ENCODE data around the gene IP6K3.

Gene IP6K3

GRCh38 chr6:33677689-33678088, 69.0 kb downstream of the IP6K3 start:
- peaks cover 95% of the 10 kb centered on the region for H3K36me3 ChIP-seq (ENCODE audit: control insufficient read depth, low read length)
- H3K27ac ChIP-seq (ENCODE audit: low read depth, low read length) = no peak overlapping the region

GRCh38 chr6:33677143-33677660, 69.5 kb downstream of the IP6K3 start:
- Histone ChIP-seq H3K4me1 (ENCODE audit: control insufficient read depth, low read length) (peaks cover 10% of the 10 kb centered on the region), H3F3A (ENCODE audit: control insufficient read depth, insufficient read depth) (no peaks in the 10 kb centered on the region), H3K9me2 (replicated peaks; ENCODE audit: control insufficient read depth, low read length) (no peaks in the 10 kb centered on the region), H3K27me3 (ENCODE audit: control insufficient read depth, low read length) (no peaks in the 10 kb centered on the region), H3K4me3 (ENCODE audit: low read length) (no peak overlapping the region), H3K79me2 (ENCODE audit: control insufficient read depth, low read length) (no peaks in the 10 kb centered on the region), H3K4me2 (ENCODE audit: low read length) (no peak overlapping the region), H3K36me3 (ENCODE audit: control insufficient read depth, low read length) (peaks cover 94% of the 10 kb centered on the region), H4K20me1 (ENCODE audit: control insufficient read depth, insufficient read depth, low read depth, low read length) (no peaks in the 10 kb centered on the region), H3K27ac (ENCODE audit: low read depth, low read length) (no peak overlapping the region), H3K9me3 (ENCODE audit: control insufficient read depth, insufficient read depth, low read length) (no peaks in the 10 kb centered on the region)
- TF ChIP-seq CTCF (IDR thresholded peaks at IDR 0.05; ENCODE audit: low read depth, low read length, poor library complexity, severe bottlenecking) (no peak), EZH2phosphoT487 (IDR thresholded peaks at IDR 0.05; ENCODE audit: borderline replicate concordance, low read length) (no peak)

More at GRCh38 chr6:33677689-33678088, 69.0 kb downstream of the IP6K3 start:
- no peaks in the 10 kb centered on the region for H3F3A ChIP-seq (ENCODE audit: control insufficient read depth, insufficient read depth)
- H3K79me2 ChIP-seq (ENCODE audit: control insufficient read depth, low read length) = no peaks in the 10 kb centered on the region
- H4K20me1 ChIP-seq (ENCODE audit: control insufficient read depth, insufficient read depth, low read depth, low read length) = no peaks in the 10 kb centered on the region
- H3K9me3 ChIP-seq (ENCODE audit: control insufficient read depth, insufficient read depth, low read length) = no peaks in the 10 kb centered on the region
- no peaks in the 10 kb centered on the region for H3K27me3 ChIP-seq (ENCODE audit: control insufficient read depth, low read length)
- no peak overlapping the region for H3K4me2 ChIP-seq (ENCODE audit: low read length)
- H3K9me2 ChIP-seq (replicated peaks; ENCODE audit: control insufficient read depth, low read length) = no peaks in the 10 kb centered on the region
- peaks cover 10% of the 10 kb centered on the region for H3K4me1 ChIP-seq (ENCODE audit: control insufficient read depth, low read length)
- TF ChIP-seq EZH2phosphoT487 (IDR thresholded peaks at IDR 0.05; ENCODE audit: borderline replicate concordance, low read length) (no peak), CTCF (IDR thresholded peaks at IDR 0.05; ENCODE audit: low read depth, low read length, poor library complexity, severe bottlenecking) (no peak)
- no peak overlapping the region for H3K4me3 ChIP-seq (ENCODE audit: low read length)

GRCh38 chr6:33676416-33677142, 70.1 kb downstream of the IP6K3 start:
- H3K4me1 ChIP-seq (ENCODE audit: control insufficient read depth, low read length) = peaks cover 10% of the 10 kb centered on the region
- no peaks in the 10 kb centered on the region for H3K79me2 ChIP-seq (ENCODE audit: control insufficient read depth, low read length)
- H3K4me2 ChIP-seq (ENCODE audit: low read length) = no peak overlapping the region
- no peaks in the 10 kb centered on the region for H3K9me2 ChIP-seq (replicated peaks; ENCODE audit: control insufficient read depth, low read length)
- no peaks in the 10 kb centered on the region for H3K27me3 ChIP-seq (ENCODE audit: control insufficient read depth, low read length)
- 0 out of 2 replicates have a peak, but pooled peaks cover under 1% of the 10 kb centered on the region for H4K20me1 ChIP-seq (ENCODE audit: control insufficient read depth, insufficient read depth, low read depth, low read length)
- no peak for TF ChIP-seq EZH2phosphoT487 (IDR thresholded peaks at IDR 0.05; ENCODE audit: borderline replicate concordance, low read length)
- TF ChIP-seq CTCF (IDR thresholded peaks at IDR 0.05; ENCODE audit: low read depth, low read length, poor library complexity, severe bottlenecking) = no peak
- H3K9me3 ChIP-seq (ENCODE audit: control insufficient read depth, insufficient read depth, low read length) = no peaks in the 10 kb centered on the region
- H3F3A ChIP-seq (ENCODE audit: control insufficient read depth, insufficient read depth) = no peaks in the 10 kb centered on the region
- H3K36me3 ChIP-seq (ENCODE audit: control insufficient read depth, low read length) = peaks cover 94% of the 10 kb centered on the region
- no peak overlapping the region for H3K27ac ChIP-seq (ENCODE audit: low read depth, low read length)
- H3K4me3 ChIP-seq (ENCODE audit: low read length) = no peak overlapping the region

Measured in DOHH2 (cell line).